ENCODE results near the gene PIH1D1.
A peak's percentile ranks its signal among the peaks of the same experiment; 100 is the strongest.
"Not testable (repeated sequence)": the region's sequence is repeated elsewhere in the genome, so short reads cannot be mapped to it uniquely, and the experiment has no call there.

PIH1D1 gene

DNA sequence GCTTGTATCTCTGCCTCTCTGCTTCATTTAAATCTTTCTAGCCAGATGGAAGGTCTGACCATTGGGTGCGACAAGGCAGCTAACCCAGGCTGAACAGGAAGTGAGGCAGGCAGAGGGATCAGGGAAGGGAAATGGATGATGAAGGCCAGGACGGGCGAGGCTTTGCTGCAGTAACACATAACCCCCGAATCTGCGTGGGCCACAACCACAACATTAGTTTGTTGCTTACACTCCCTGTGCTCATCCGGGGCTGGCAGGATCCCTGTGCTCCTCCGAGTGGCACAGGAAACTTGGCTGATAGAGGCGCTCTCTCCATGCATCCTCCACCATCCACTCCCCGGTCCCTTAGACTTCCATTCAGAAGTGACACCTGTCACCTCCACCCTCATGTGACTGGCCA, 21.3 kb upstream of the PIH1D1 start:
- TF ChIP-seq POLR2A (IDR thresholded peaks at IDR 0.05; ENCODE audit: low read depth, low read length): no peak
- DNase-seq (ENCODE audit: insufficient read length, low spot score) (no peak), FAIRE-seq (no peak)

DNA sequence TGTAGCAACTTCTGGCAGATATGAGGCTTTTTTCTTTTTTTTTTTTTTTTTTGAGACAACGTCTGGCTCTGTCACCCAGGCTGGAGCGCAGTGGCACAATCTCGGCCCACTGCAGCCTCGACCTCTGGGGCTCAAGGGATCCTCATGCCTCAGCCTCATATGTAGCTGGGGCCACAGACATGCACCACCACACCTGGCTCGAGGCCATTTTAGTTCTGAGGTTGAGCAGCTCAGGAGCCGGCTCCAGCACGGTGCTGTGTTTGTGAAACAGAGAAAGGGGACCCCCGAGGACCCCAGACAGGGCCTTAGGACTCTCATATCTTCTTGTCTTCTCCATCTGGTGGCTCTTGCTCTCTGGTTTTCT, 19.0 kb upstream of the PIH1D1 start:
- no peak for TF ChIP-seq POLR2A (IDR thresholded peaks at IDR 0.05; ENCODE audit: low read depth, low read length)
- FAIRE-seq (no peak), DNase-seq (ENCODE audit: insufficient read length, low spot score) (no peak)

DNA sequence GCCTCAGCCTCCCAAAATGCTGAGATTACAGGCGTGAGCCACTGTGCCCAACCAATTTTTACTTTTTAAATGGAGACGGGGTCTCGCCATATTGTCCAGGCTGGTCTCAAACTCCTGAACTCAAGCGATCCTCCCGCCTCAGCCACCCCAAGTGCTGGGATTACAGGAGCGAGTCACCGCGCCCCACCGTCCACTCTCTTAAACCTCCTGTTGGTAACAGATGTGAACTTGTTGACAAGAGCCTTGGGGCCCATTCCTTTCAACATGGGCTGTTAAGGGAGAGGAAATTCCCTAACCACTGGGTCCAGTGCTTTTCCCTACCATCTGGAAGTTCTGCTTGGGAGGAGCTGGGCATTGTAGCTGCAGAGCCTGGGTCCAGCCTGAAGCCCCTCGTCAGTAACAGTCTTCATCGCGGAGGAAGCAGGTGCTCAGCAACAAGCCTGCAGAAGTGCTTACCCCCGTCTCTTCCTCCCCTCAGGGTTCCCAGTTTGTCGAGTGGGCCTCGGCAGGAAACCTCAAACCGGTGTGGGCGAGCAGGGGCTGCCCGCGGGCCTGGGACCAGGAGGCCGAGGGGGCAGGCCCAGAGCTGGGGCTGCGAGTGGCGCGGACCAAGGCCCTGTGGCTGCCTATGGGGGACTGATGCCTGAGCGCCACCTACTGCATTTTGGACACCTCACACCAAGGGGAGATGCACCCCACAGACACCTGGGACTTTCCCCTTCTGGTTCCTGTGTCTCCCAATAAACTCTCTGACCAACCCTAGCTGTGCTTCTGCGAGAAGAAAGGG, 18.4 kb upstream of the PIH1D1 start:
- DNase-seq (ENCODE audit: insufficient read length, low spot score) (no peak), FAIRE-seq (no peak)
- TF ChIP-seq POLR2A (IDR thresholded peaks at IDR 0.05; ENCODE audit: low read depth, low read length): no peak

DNA sequence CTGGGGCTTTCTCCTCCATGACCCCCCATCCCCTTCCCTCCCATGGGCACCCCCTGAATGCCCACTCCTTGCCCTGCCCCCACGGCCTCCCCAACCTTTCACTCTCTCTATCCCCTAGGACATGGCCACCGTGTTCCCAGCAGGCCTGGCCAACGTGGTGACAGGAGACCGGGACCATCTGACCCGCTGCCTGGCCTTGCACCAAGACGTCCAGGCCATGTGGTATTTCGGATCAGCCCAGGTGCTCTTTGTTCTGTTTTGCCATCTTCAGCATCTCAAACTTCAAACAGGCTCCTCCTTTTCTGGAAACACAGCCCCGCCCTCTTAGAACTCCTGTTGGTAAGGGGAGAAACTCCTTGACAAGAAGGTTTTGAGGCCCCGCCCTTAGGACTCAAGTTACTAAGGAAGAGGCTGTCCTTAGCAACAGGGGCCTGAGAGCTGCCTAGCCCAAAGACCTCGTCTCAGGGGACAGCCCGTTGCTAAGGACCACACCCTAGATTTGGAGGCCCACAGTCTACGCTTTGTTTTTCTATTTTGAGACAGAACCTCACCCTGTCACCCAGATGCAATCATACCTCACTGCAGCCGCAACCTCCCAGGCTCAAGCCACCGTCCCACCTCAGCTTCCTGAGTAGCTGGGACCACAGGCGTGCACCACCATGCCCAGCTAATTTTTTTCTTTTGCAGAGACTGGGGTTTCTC, 17.3 kb upstream of the PIH1D1 start:
- TF ChIP-seq POLR2A (IDR thresholded peaks at IDR 0.05; ENCODE audit: low read depth, low read length): no peak
- FAIRE-seq (no peak), DNase-seq (ENCODE audit: insufficient read length, low spot score) (peak; percentile 74)

DNA sequence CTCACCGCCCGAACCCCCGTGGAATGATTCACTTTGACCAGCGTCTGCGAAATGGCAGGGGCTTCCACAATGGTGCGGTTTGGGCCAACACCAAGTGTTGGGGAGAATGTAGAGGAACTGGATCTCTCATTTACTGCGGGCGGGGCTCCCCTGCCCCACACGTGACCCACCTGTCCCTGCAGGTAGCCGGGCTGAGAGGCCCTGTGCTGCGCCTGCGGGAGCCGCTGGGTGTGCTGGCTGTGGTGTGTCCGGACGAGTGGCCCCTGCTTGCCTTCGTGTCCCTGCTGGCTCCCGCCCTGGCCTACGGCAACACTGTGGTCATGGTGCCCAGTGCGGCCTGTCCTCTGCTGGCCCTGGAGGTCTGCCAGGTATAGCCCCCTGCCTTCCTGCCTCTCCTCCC, 16.6 kb upstream of the PIH1D1 start:
- FAIRE-seq (no peak), DNase-seq (ENCODE audit: insufficient read length, low spot score) (no peak)

DNA sequence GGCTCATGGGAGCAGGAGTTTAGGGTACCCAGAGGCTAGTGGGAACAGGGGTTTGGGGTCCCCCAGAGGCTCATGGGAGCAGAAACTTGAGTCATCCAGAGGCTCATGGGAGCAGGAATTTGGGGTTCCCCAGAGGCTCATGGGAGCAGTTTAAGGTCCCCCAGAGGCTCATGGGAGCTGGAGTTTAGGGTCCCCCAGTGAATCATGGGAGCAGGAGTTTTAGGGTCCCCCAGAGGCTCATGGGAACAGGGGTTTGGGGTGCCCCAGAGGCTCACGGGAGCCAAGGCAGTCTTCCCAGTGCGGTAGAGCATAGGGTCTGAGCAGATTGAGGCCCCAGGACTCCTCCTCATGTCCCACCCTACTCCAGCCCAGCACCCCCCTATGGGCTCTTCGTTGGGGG, 13.8 kb upstream of the PIH1D1 start:
- DNase-seq (ENCODE audit: insufficient read length, low spot score): no peak
- no peak for FAIRE-seq
- no peak for TF ChIP-seq POLR2A (IDR thresholded peaks at IDR 0.05; ENCODE audit: low read depth, low read length)

More for the DNA sequence above, 16.6 kb upstream of the PIH1D1 start:
- TF ChIP-seq POLR2A (IDR thresholded peaks at IDR 0.05; ENCODE audit: low read depth, low read length): no peak

DNA sequence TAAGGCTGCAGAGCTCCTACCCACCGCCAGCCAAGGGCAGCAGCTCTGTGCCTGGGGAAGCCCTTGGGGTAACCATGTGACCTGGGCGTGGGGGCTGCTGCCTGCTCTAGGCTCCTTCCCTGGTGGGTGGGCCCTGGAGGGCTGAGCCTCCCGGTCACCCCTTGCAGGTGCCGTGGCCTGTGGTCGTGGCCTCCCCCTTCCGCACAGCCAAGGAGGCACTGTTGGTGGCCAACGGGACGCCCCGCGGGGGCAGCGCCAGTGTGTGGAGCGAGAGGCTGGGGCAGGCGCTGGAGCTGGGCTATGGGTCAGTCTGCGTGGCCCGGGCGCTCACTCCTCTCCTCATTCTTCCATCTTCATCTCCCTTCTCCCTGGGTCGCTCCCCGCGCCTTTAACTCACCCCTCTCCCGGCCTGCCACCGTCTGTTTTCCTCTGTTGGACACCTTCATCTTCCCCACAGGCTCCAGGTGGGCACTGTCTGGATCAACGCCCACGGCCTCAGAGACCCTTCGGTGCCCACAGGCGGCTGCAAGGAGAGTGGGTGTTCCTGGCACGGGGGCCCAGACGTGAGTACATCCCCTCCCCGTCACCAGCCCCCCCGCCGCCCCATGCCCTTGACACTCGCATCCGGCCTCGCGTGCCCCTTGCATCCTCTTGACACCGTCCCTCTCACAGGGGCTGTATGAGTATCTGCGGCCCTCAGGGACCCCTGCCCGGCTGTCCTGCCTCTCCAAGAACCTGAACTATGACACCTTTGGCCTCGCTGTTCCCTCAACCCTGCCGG, 12.5 kb upstream of the PIH1D1 start:
- no peak for FAIRE-seq
- no peak for TF ChIP-seq POLR2A (IDR thresholded peaks at IDR 0.05; ENCODE audit: low read depth, low read length)
- DNase-seq (ENCODE audit: insufficient read length, low spot score): no peak

DNA sequence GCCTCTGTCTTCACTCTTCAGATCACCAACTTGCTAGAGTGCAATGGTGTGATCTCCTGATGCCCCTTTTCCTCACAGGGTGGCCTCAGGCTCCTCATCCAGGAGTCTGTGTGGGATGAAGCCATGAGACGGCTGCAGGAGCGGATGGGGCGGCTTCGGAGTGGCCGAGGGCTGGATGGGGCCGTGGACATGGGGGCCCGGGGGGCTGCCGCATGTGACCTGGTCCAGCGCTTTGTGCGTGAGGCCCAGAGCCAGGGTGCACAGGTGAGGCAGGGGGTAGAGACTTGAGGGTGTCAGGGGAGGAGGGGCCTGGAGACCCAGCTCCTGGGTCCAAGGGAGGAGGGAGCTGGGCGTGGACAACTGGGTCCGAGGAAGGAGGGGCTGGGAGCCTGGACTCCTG, 10.9 kb upstream of the PIH1D1 start:
- TF ChIP-seq POLR2A (IDR thresholded peaks at IDR 0.05; ENCODE audit: low read depth, low read length): no peak
- FAIRE-seq (no peak), DNase-seq (ENCODE audit: insufficient read length, low spot score) (no peak)

DNA sequence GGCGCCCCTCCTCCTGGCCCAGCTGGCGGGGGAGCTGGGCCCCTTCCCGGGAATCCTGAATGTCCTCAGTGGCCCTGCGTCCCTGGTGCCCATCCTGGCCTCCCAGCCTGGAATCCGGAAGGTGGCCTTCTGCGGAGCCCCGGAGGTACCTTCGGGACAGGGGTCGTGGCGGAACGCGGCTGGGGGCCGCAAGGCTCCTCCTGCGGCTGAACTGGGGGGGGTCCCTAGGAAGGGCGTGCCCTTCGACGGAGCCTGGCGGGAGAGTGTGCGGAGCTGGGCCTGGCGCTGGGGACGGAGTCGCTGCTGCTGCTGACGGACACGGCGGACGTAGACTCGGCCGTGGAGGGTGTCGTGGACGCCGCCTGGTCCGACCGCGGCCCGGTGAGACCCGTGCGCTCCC, 10.0 kb upstream of the PIH1D1 start:
- FAIRE-seq: no peak
- TF ChIP-seq POLR2A (IDR thresholded peaks at IDR 0.05; ENCODE audit: low read depth, low read length): no peak
- no peak for DNase-seq (ENCODE audit: insufficient read length, low spot score)

DNA sequence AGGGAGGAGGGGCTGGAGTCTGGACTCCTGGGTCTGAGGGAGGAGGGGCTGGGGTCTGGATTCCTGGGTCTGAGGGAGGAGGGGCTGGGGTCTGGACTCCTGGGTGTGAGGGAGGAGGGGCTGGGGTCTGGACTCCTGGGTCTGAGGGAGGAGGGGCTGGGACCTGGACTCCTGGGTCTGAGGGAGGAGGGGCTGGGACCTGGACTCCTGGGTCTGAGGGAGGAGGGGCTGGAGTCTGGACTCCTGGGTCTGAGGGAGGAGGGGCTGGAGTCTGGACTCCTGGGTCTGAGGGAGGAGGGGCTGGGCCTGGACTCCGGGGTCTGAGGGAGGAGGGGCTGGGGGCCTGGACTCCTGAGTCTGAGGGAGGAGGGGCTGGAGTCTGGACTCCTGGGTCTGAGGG, 9.5 kb upstream of the PIH1D1 start:
- DNase-seq (ENCODE audit: insufficient read length, low spot score); FAIRE-seq: not testable (repeated sequence)

DNA sequence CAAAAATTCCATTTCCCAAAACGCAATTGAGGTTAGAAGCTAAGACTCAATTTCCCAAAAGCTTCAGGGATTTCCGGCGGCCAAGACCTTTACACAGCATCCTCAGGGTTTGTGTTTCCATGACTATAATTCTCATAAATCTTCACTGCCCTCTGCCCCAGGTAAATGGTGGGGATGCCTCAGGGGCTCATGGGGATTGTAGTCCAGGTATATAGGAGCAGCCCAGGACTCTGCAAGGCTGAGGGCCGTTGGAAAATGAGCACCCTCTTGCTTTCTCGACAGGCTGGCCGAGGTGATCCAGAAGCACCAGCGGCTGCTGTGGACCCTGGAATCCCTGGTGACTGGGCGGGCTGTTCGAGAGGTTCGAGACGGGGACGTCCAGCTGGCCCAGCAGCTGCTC, 7.8 kb upstream of the PIH1D1 start:
- TF ChIP-seq POLR2A (IDR thresholded peaks at IDR 0.05; ENCODE audit: low read depth, low read length): no peak
- DNase-seq (ENCODE audit: insufficient read length, low spot score) (no peak), FAIRE-seq (no peak)

DNA sequence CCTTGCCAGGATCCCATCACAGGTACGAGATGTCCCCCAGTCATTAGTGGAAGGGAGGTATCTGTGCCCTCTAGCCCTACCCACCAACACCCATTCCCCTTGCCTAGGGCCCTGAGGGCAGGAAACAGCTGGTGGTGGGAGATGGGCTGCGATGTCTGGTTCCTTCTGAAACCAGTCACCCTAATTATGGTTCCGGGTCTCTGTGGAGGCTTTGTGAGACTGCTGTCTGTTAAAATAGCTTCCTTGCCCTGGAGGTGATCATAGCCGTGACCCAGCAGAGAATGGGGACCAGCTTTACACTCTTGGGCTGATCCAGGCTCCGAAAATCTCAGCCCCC, 6.9 kb upstream of the PIH1D1 start:
- DNase-seq (ENCODE audit: insufficient read length, low spot score) (no peak), FAIRE-seq (no peak)
- TF ChIP-seq POLR2A (IDR thresholded peaks at IDR 0.05; ENCODE audit: low read depth, low read length): no peak

DNA sequence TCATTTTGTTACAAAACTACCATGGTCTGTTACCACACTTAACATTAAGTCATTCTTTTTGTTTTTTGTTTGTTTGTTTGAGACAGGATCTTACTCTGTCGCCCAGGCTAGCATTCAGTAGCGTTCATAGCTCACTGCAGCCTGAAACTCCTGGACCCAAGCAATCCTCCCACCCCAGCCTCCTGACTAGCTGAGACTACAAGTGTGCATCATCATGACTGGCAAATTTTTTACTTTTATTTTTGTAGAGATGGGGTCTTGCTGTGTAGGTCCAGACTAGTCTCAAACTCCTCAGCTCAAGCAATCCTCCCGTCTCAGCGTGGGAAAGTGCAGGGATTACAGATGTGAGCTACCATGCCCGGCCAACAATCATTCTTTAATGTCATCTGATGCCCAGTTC, 4.7 kb upstream of the PIH1D1 start:
- TF ChIP-seq POLR2A (IDR thresholded peaks at IDR 0.05; ENCODE audit: low read depth, low read length): no peak
- DNase-seq (ENCODE audit: insufficient read length, low spot score) (no peak), FAIRE-seq (no peak)

DNA sequence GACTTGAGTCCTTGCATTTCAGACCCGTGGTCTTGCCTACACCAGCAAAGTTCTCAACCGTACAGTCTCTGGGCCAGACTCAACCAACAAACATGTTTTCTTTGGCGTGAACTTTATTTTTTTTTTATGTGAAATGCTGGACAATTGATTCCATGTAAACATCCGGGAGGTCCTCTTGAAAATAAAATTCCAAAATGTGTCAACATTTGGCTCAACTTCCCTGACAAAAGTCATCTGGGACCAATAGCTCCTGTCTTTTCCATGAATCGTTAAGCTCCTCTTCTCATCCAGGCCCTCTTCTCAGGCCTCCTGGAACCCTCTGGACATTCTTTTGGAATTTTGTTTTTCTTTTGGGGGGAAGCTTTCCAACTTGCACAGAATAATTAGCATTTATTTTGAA, 4.2 kb upstream of the PIH1D1 start:
- TF ChIP-seq POLR2A (IDR thresholded peaks at IDR 0.05; ENCODE audit: low read depth, low read length): no peak
- DNase-seq (ENCODE audit: insufficient read length, low spot score) (no peak), FAIRE-seq (no peak)

Data from H54 (cell line).